Mesenchymal stem cell (in vitro differentiated cells and primary cell): Measurements from ENCODE around the gene RGS1.

Source experiments
- DNase-seq: peaks from one replicate; pipeline ENCODE4 v3.0.0-alpha.2; 2013
- H2AFZ ChIP-seq: one replicate; pipeline ENCODE4 v1.6.1; 2013; ENCODE audit warnings: low read depth, mild to moderate bottlenecking, control low read depth, inconsistent platforms, low read length, moderate library complexity
- H2AK5ac ChIP-seq: 2 replicates; pipeline ENCODE4 v1.6.1; 2013; ENCODE audit warnings: low read length, moderate library complexity, mild to moderate bottlenecking, inconsistent platforms; ENCODE audit not compliant: severe bottlenecking
- H2BK120ac ChIP-seq: one replicate; pipeline ENCODE4 v1.6.1; 2013; ENCODE audit warnings: low read depth, mild to moderate bottlenecking, inconsistent platforms, low read length, moderate library complexity
- H2BK12ac ChIP-seq, 2 experiments: one replicate each; pipeline ENCODE4 v1.6.1; 2013; ENCODE audit warnings: inconsistent platforms in 2 of 2, low read length in 2 of 2, mild to moderate bottlenecking in 2 of 2, moderate library complexity in 2 of 2, control low read depth in 1 of 2
- H2BK15ac ChIP-seq: one replicate; pipeline ENCODE4 v1.6.1; 2013; ENCODE audit warnings: mild to moderate bottlenecking, low read depth, inconsistent platforms; ENCODE audit not compliant: poor library complexity, severe bottlenecking
- H2BK5ac ChIP-seq: 2 replicates; pipeline ENCODE4 v1.6.1; 2013; ENCODE audit warnings: low read depth, mild to moderate bottlenecking, low read length, control low read depth, inconsistent platforms; ENCODE audit not compliant: poor library complexity, severe bottlenecking
- H3K14ac ChIP-seq, 2 experiments: one replicate each; pipeline ENCODE4 v1.6.1; 2013; ENCODE audit warnings: inconsistent platforms in 2 of 2, low read length in 2 of 2, control low read depth in 1 of 2, mild to moderate bottlenecking in 1 of 2, moderate library complexity in 1 of 2
- H3K18ac ChIP-seq, 2 experiments: one replicate each; pipeline ENCODE4 v1.6.1; 2013; ENCODE audit warnings: inconsistent platforms in 2 of 2, low read length in 2 of 2, control low read depth in 1 of 2, low read depth in 1 of 2, mild to moderate bottlenecking in 1 of 2
- H3K23ac ChIP-seq, 2 experiments: one replicate each; pipeline ENCODE4 v1.6.1; 2013; ENCODE audit warnings: inconsistent platforms in 2 of 2, low read length in 2 of 2, mild to moderate bottlenecking in 2 of 2, moderate library complexity in 2 of 2, control low read depth in 1 of 2
- H3K27ac ChIP-seq: 2 replicates; pipeline ENCODE4 v1.5.1; 2013; ENCODE audit warnings: mild to moderate bottlenecking, moderate library complexity, low read length, control low read depth, inconsistent platforms; ENCODE audit not compliant: poor library complexity, severe bottlenecking
- H3K27me3 ChIP-seq, 2 experiments: 2 replicates each; pipeline versions ENCODE4 v1.6.1 to v1.7.0; 2013; ENCODE audit warnings: low read length in 2 of 2, mild to moderate bottlenecking in 2 of 2, moderate library complexity in 2 of 2, control low read depth in 1 of 2, inconsistent platforms in 1 of 2; ENCODE audit not compliant: control insufficient read depth in 1 of 2, insufficient read depth in 1 of 2
- H3K36me3 ChIP-seq, 2 experiments: 2 replicates each; pipeline versions ENCODE4 v1.6.1 to v1.7.0; 2013; ENCODE audit warnings: low read length in 2 of 2, control low read depth in 1 of 2, inconsistent platforms in 1 of 2, low read depth in 1 of 2, mild to moderate bottlenecking in 1 of 2; ENCODE audit not compliant: insufficient read depth in 2 of 2, control insufficient read depth in 1 of 2
- H3K4ac ChIP-seq, 2 experiments: one replicate each; pipeline ENCODE4 v1.6.1; 2013; ENCODE audit warnings: inconsistent platforms in 2 of 2, low read length in 2 of 2, mild to moderate bottlenecking in 2 of 2, moderate library complexity in 2 of 2, control low read depth in 1 of 2, low read depth in 1 of 2
- H3K4me1 ChIP-seq: 2 replicates; pipeline ENCODE4 v1.6.1; 2013; ENCODE audit warnings: low read depth, low read length, control low read depth; ENCODE audit not compliant: control insufficient read depth, insufficient read depth
- H3K4me2 ChIP-seq: 2 replicates; pipeline ENCODE4 v1.6.1; 2013; ENCODE audit warnings: low read length, mild to moderate bottlenecking, inconsistent platforms; ENCODE audit not compliant: poor library complexity, severe bottlenecking
- H3K4me3 ChIP-seq, 2 experiments: 2 replicates each; pipeline versions ENCODE4 v1.5.1 to v1.7.0; 2013; ENCODE audit warnings: low read length in 2 of 2, mild to moderate bottlenecking in 2 of 2, control low read depth in 1 of 2, low read depth in 1 of 2; ENCODE audit not compliant: insufficient read depth in 1 of 2
- H3K79me1 ChIP-seq: replicated peaks from 2 replicates; pipeline ENCODE4 v1.6.1; 2013; ENCODE audit warnings: mild to moderate bottlenecking, control low read depth, low read length, inconsistent platforms; ENCODE audit not compliant: poor library complexity, severe bottlenecking
- H3K9ac ChIP-seq: 2 replicates; pipeline ENCODE4 v1.7.0; 2013; ENCODE audit warnings: mild to moderate bottlenecking, low read length, moderate library complexity
- H3K9me3 ChIP-seq: 2 replicates; pipeline ENCODE4 v1.7.0; 2013; ENCODE audit warnings: mild to moderate bottlenecking, low read length; ENCODE audit not compliant: control insufficient read depth
- H4K8ac ChIP-seq: one replicate; pipeline ENCODE4 v1.6.1; 2013; ENCODE audit warnings: inconsistent platforms, mild to moderate bottlenecking, low read length, moderate library complexity
- H4K91ac ChIP-seq: one replicate; pipeline ENCODE4 v1.6.1; 2013; ENCODE audit warnings: mild to moderate bottlenecking, low read length, inconsistent platforms
- WGBS: methylation state at CpG from one replicate; pipeline ENCODE4 v1.1.7; 2013; ENCODE audit warnings: mixed read lengths; 5-methylcytosine and 5-hydroxymethylcytosine counted together

The RGS1 gene

DNA sequence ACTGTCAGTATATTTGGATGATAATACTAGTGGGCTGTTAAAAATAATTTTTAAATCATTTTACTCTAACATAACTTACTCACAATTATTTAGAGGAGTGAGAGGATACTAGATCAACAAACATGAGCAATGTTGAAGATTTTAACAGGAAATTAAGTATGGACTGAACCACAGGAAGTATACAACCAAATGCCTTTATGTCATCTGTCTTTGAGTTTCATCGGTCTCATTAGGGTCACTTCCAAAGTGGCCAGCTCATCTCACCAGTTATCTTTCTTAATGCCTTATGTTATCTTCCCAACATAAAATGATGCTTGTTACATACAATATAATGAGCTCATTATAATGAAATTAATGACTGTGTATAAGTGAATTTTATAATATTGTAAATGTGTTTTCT is 1.5 kb upstream of the RGS1 start:
- Histone ChIP-seq H3K79me1 (no peaks in the 10 kb centered on the region), H3K36me3 (no peaks in the 10 kb centered on the region), H3K4me2 (no peak overlapping the region), H3K9ac (peak overlapping the region; percentile 62), H2AFZ (no peak overlapping the region), H3K14ac (no peak overlapping the region), H3K4me3 (no peak overlapping the region), H2BK12ac (no peak overlapping the region), H3K18ac (no peak overlapping the region), H2AK5ac (no peak overlapping the region), H3K4me1 (no peaks in the 10 kb centered on the region), H3K9me3 (peaks cover 12% of the 10 kb centered on the region), H4K8ac (no peak overlapping the region), H2BK120ac (no peak overlapping the region), H2BK15ac (no peak overlapping the region), H3K27me3 (no peaks in the 10 kb centered on the region), H2BK5ac (no peak overlapping the region), H3K27ac (no peak overlapping the region), H3K23ac (no peak overlapping the region), H4K91ac (no peak overlapping the region), H3K4ac (no peak overlapping the region)
- WGBS = no CpG with 5 or more reads among the region's 1 CpG
- peak; percentile 41 for DNase-seq

DNA sequence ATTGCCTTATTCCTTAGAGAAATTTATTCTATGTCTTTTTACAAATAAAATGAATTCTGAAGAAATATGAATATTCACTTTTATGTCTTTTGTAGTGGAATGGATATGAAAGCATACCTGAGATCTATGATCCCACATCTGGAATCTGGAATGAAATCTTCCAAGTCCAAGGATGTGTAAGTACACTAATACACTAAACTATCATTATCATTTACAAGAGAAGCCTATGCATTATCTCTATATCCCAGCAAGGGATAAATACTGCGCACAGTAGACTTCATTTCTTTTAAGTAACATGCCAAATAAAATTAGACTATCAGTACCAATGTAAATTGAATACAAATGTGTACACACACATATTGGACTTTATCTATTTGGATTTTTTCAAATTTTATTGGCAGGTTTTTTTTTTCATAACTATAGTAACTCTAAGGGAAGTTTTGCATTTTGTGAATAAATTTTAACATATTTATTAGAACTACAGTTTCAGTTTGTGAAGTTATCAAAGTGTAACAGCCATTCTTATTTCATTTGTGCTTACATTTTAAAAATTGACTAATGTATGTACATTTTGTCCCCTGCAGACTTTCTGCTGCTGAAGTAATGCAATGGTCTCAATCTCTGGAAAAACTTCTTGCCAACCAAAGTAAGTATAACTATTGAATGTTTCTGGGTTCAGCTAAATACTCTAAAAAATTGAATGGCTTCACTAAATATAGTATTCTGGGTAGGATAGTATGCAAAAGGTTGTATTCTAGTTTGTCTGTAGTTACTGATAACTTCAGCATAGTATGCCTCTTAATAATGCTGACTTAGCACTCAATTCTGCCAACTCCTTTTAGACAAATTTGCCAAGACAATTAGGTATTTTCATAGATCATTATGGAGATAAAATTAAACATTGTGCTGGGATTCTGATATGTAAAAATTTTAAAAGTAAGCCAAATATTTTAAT is 894 bp downstream of the RGS1 start:
- no peaks in the 10 kb centered on the region for H3K9me3 ChIP-seq
- H3K18ac ChIP-seq = no peak overlapping the region
- H2BK120ac ChIP-seq = no peak overlapping the region
- no peak overlapping the region for H3K4me3 ChIP-seq
- no peak overlapping the region for H4K8ac ChIP-seq
- DNase-seq = peak; percentile 27
- H4K91ac ChIP-seq = no peak overlapping the region
- H2BK12ac ChIP-seq = no peak overlapping the region
- no peaks in the 10 kb centered on the region for H3K79me1 ChIP-seq
- no peak overlapping the region for H2BK15ac ChIP-seq
- no peak overlapping the region for H3K23ac ChIP-seq
- H2AFZ ChIP-seq = no peak overlapping the region
- H3K27ac ChIP-seq = no peak overlapping the region
- H2AK5ac ChIP-seq = no peak overlapping the region
- no peak overlapping the region for H3K4me2 ChIP-seq
- no peak overlapping the region for H3K4ac ChIP-seq
- H3K36me3 ChIP-seq = no peaks in the 10 kb centered on the region
- WGBS = no CpG with 5 or more reads among the region's 1 CpG
- H3K14ac ChIP-seq = no peak overlapping the region
- H2BK5ac ChIP-seq = no peak overlapping the region
- no peaks in the 10 kb centered on the region for H3K27me3 ChIP-seq
- H3K9ac ChIP-seq = no peak overlapping the region
- no peaks in the 10 kb centered on the region for H3K4me1 ChIP-seq

DNA sequence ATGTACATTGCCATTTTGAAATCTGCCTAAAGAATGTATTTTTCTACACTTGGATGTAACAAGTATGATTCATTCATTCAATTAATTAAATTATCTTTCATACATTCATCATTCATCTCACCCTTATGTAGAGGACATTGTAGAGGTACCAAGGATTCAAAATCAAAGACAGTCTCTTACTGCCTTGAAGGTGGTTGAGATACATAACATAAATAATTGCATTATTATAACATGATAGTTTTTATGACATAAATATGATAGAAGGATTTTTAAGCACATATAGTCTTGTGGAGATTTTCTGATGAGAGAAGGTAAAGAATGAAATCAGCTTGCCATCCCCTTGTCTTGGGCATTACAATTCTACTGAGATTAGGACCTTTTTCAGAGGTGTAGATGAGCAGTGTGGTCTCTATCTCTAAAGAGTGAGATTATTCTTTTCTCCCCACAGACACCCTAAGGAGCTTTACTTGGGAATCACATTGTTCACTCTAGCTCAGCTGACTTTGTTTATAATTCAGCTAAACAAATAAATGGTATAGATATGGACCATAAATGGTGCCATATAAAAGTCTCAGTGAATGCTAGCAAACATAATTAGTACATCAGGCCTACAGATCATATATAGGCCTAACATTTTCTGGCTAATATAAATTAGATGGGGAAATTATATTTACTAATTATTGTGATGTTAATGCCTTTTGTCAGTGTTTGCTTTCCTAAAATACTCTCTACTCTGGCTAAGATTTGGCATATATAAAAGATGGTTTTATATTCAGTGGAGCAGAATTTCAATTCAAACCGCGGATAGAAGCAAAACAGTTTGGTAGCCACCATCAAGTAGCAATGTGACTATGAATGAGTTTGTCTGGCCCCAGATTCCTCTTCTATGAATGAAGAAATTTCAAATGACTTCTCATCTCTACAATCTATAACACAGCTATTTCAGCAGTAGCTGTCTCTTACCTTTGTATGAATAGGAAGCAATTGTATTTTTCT is 1.9 kb downstream of the RGS1 start:
- no peak overlapping the region for H2BK120ac ChIP-seq
- WGBS = 100% methylated on average over 2 of the region's 2 CpGs
- no peak overlapping the region for H3K27ac ChIP-seq

More for the DNA sequence above, 1.9 kb downstream of the RGS1 start:
- H3K14ac ChIP-seq = no peak overlapping the region
- H3K4me3 ChIP-seq = no peak overlapping the region
- no peak for DNase-seq
- H3K18ac ChIP-seq = no peak overlapping the region
- H4K91ac ChIP-seq = no peak overlapping the region
- H3K4me2 ChIP-seq = no peak overlapping the region
- H3K27me3 ChIP-seq = no peaks in the 10 kb centered on the region
- H3K9ac ChIP-seq = no peak overlapping the region
- no peaks in the 10 kb centered on the region for H3K9me3 ChIP-seq
- no peak overlapping the region for H3K23ac ChIP-seq
- H2BK15ac ChIP-seq = no peak overlapping the region
- no peak overlapping the region for H2AK5ac ChIP-seq
- no peaks in the 10 kb centered on the region for H3K36me3 ChIP-seq
- H3K4me1 ChIP-seq = no peaks in the 10 kb centered on the region
- no peak overlapping the region for H2BK5ac ChIP-seq
- H2AFZ ChIP-seq = no peak overlapping the region
- H4K8ac ChIP-seq = no peak overlapping the region
- no peaks in the 10 kb centered on the region for H3K79me1 ChIP-seq
- H2BK12ac ChIP-seq = no peak overlapping the region
- H3K4ac ChIP-seq = no peak overlapping the region
